OCI-LY1 (cell line): ENCODE measurements around the gene POT1.

Experiments
- H2AFZ ChIP-seq: fragments of 200-600 bp; sonication (generic), shearing (Covaris generic); 2 replicates; pipeline ENCODE4 v1.6.0; 2014; ENCODE audit warnings: antibody characterized with exemption, mild to moderate bottlenecking, low read length
- H3F3A ChIP-seq: fragments of 200-600 bp; sonication (generic), shearing (Covaris generic); 2 replicates; pipeline ENCODE4 v1.6.0; 2014; ENCODE audit warnings: mild to moderate bottlenecking, antibody characterized with exemption, low read length, moderate library complexity; ENCODE audit not compliant: insufficient read depth
- H3K27ac ChIP-seq: fragments of 200-600 bp; sonication (generic); 2 replicates; pipeline ENCODE4 v1.5.1; 2014; ENCODE audit warnings: low read length, mixed run types, mild to moderate bottlenecking, low read depth; ENCODE audit not compliant: poor library complexity, severe bottlenecking
- H3K27me3 ChIP-seq: fragments of 200-600 bp; sonication (generic); 2 replicates; pipeline ENCODE4 v1.6.0; 2014; ENCODE audit warnings: antibody characterized with exemption, mild to moderate bottlenecking, low read length, moderate library complexity; ENCODE audit not compliant: insufficient read depth
- H3K36me3 ChIP-seq: fragments of 200-600 bp; sonication (generic); 2 replicates; pipeline ENCODE4 v1.6.1; 2014; ENCODE audit warnings: mild to moderate bottlenecking, antibody characterized with exemption, low read length, moderate library complexity, mixed read lengths; ENCODE audit not compliant: insufficient read depth
- H3K4me1 ChIP-seq: fragments of 200-600 bp; sonication (generic); 2 replicates; pipeline ENCODE4 v1.5.1; 2014; ENCODE audit warnings: mild to moderate bottlenecking, low read length, moderate library complexity; ENCODE audit not compliant: insufficient read depth, severe bottlenecking
- H3K4me2 ChIP-seq: fragments of 200-600 bp; sonication (generic), shearing (Covaris generic); 2 replicates; pipeline ENCODE4 v1.6.1; 2014; ENCODE audit warnings: low read length
- H3K4me3 ChIP-seq: fragments of 200-600 bp; sonication (generic); 2 replicates; pipeline ENCODE4 v1.5.1; 2014; ENCODE audit warnings: low read length, low read depth, mild to moderate bottlenecking, mixed read lengths; ENCODE audit not compliant: poor library complexity, severe bottlenecking
- H3K79me2 ChIP-seq: fragments of 200-600 bp; shearing (Covaris generic); 2 replicates; pipeline ENCODE4 v1.6.1; 2016; ENCODE audit warnings: mixed run types, low read length, mixed read lengths; ENCODE audit not compliant: insufficient read depth
- H3K9ac ChIP-seq: fragments of 200-600 bp; sonication (generic), shearing (Covaris generic); 2 replicates; pipeline ENCODE4 v1.6.1; 2014; ENCODE audit warnings: mild to moderate bottlenecking, low read length, mixed read lengths
- H3K9me2 ChIP-seq: fragments of 200-600 bp; sonication (generic), shearing (Covaris generic); 2 replicates; pipeline ENCODE4 v1.6.1; 2014; ENCODE audit warnings: low read depth, mild to moderate bottlenecking, low read length, mixed read lengths
- H3K9me3 ChIP-seq: fragments of 200-600 bp; shearing (Covaris generic); 2 replicates; pipeline ENCODE4 v1.6.1; 2014; ENCODE audit warnings: low read length, mixed read lengths
- H4K20me1 ChIP-seq: fragments of 200-600 bp; sonication (generic), shearing (Covaris generic); 2 replicates; pipeline ENCODE4 v1.6.0; 2016; ENCODE audit warnings: mild to moderate bottlenecking, low read length; ENCODE audit not compliant: insufficient read depth
- EZH2 ChIP-seq: fragments of 200-600 bp; sonication (generic), shearing (Covaris generic); IDR thresholded peaks from 2 replicates; pipeline ENCODE4 v1.8.0; 2017; ENCODE audit warnings: borderline replicate concordance, mixed run types, mild to moderate bottlenecking, antibody characterized with exemption, low read length, moderate library complexity, mixed read lengths
- TF ChIP-seq, protein P1 (sequence below): fragments of 200-600 bp; sonication (generic), shearing (Covaris generic); IDR thresholded peaks from 2 replicates; pipeline ENCODE4 v1.5.1; 2017; ENCODE audit warnings: mild to moderate bottlenecking, antibody characterized with exemption, low read length, moderate library complexity, mixed read lengths

POT1 gene

DNA sequence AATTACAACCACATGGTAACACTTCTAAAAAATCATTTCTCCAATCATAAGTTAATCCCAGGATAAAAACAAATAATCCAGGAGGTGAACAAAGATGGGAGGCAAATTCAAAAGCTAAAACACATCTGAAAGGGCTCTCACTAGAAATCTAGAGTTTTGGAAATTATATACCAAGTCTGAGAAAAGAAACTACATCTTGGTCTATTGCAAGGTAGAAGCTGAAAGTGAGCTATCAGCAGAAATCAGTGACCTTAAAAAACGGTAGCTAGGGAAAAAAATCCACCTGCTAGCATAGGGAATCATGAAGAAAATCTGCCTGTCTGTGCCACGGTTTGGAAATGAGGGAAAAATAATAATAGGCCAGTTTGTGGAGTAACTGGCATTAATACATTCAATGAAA is 50.5 kb downstream of the POT1 start:
- Histone ChIP-seq H3K79me2 (no peaks in the 10 kb centered on the region), H3K4me1 (no peaks in the 10 kb centered on the region), H3K9ac (no peak overlapping the region), H3K4me2 (no peak overlapping the region), H3K4me3 (no peak overlapping the region), H3K9me2 (no peaks in the 10 kb centered on the region), H3K27ac (no peak overlapping the region), H3F3A (no peaks in the 10 kb centered on the region), H2AFZ (no peak overlapping the region), H4K20me1 (no peaks in the 10 kb centered on the region), H3K9me3 (no peaks in the 10 kb centered on the region), H3K36me3 (no peaks in the 10 kb centered on the region; the same call in 1 of the 2 replicates), H3K27me3 (no peaks in the 10 kb centered on the region)
- TF ChIP-seq, protein P1, sequence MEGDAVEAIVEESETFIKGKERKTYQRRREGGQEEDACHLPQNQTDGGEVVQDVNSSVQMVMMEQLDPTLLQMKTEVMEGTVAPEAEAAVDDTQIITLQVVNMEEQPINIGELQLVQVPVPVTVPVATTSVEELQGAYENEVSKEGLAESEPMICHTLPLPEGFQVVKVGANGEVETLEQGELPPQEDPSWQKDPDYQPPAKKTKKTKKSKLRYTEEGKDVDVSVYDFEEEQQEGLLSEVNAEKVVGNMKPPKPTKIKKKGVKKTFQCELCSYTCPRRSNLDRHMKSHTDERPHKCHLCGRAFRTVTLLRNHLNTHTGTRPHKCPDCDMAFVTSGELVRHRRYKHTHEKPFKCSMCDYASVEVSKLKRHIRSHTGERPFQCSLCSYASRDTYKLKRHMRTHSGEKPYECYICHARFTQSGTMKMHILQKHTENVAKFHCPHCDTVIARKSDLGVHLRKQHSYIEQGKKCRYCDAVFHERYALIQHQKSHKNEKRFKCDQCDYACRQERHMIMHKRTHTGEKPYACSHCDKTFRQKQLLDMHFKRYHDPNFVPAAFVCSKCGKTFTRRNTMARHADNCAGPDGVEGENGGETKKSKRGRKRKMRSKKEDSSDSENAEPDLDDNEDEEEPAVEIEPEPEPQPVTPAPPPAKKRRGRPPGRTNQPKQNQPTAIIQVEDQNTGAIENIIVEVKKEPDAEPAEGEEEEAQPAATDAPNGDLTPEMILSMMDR = no peak
- TF ChIP-seq EZH2 = no peak

DNA sequence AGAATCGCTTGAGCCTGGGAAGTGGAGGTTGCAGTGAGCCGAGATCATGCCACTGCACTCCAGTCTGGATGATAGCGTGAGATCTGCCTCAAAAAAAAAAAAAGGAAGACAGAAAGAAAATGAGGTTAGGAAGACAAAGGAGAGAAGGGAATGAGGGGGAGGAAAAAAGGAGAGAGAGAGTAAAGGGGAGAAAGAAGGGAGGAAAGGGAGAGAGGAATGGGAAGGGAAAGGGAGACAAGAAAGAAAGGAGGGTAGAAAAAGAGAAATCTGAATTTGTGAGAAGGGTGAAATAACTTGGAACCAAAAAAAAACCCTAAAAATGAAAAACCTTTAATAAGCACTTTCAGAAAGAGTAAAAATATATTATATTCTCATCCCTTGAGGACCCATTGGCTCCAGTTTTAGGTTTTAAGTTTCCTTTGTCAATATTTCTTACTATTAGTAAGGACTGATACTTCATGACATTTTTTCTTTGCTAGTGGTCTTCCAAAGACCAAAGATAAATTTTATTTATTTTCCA is 54.9 kb downstream of the POT1 start:
- no peak for TF ChIP-seq EZH2
- TF ChIP-seq, protein P1 = no peak
- no peak overlapping the region for H3K9ac ChIP-seq
- H3K4me2 ChIP-seq = no peak overlapping the region
- no peak overlapping the region for H2AFZ ChIP-seq
- no peak overlapping the region for H3K4me3 ChIP-seq
- no peaks in the 10 kb centered on the region for H3F3A ChIP-seq
- H3K4me1 ChIP-seq = no peaks in the 10 kb centered on the region
- no peaks in the 10 kb centered on the region; the same call in 1 of the 2 replicates for H3K36me3 ChIP-seq
- no peaks in the 10 kb centered on the region for H3K27me3 ChIP-seq
- no peaks in the 10 kb centered on the region for H3K9me3 ChIP-seq
- no peak overlapping the region for H3K27ac ChIP-seq
- no peaks in the 10 kb centered on the region for H4K20me1 ChIP-seq
- H3K79me2 ChIP-seq = no peaks in the 10 kb centered on the region
- no peaks in the 10 kb centered on the region for H3K9me2 ChIP-seq

DNA sequence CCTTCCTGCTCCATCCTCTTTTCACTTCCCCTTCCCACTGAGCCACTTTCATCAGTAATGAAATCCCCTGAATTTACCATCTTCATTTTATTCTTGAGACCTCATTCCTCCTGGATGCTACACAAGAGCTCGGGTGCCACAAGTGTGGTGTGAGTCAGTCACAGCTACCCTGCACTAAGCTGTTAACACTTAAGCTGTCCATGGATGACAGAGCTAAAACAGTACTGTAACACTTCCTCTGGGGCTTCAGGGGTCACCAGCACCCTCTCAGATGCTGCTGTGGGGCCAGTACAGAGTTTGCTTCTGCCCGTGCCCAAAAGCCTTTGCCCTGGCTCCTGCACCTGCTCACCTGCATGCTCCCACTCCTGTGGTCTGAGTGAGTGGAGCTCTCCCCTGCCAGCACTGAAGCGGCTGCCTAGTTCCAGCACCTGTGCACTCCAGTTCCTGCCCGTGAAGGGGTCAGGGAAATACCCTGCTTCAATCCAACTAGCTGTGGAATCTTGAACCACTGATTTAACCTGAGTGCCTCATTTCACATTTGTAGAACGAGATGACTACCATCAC is 71.9 kb downstream of the POT1 start:
- Histone ChIP-seq H3K27me3 (no peaks in the 10 kb centered on the region), H3K9me3 (peaks cover 6% of the 10 kb centered on the region; the same call in 1 of the 2 replicates), H3K4me3 (no peak overlapping the region), H4K20me1 (no peaks in the 10 kb centered on the region), H3K79me2 (no peaks in the 10 kb centered on the region), H3K4me2 (no peak overlapping the region), H3K27ac (no peak overlapping the region), H3K36me3 (peaks cover 25% of the 10 kb centered on the region), H3K9ac (no peak overlapping the region), H3F3A (no peaks in the 10 kb centered on the region; the same call in 1 of the 2 replicates), H3K9me2 (no peaks in the 10 kb centered on the region), H2AFZ (no peak overlapping the region), H3K4me1 (no peaks in the 10 kb centered on the region)
- TF ChIP-seq, protein P1 = no peak
- TF ChIP-seq EZH2 = no peak
